GM21423 (cell line): ENCODE measurements around the gene PIAS3.

Source experiments
- ATAC-seq: cut with Tn5 transposase; IDR thresholded peaks from one replicate; pipeline ENCODE4 v1.9.1; 2021; ENCODE audit warnings: mild to moderate bottlenecking, moderate library complexity; ENCODE audit not compliant: unreplicated experiment

Gene PIAS3

GRCh38 chr1:145858901-145859490, at the start of gene PIAS3:
Gene PIAS3 (minus strand): TSS chr1:145859081. CDS start chr1:145858990, 91 bp downstream.
- peak; percentile 86 for ATAC-seq

DNA sequence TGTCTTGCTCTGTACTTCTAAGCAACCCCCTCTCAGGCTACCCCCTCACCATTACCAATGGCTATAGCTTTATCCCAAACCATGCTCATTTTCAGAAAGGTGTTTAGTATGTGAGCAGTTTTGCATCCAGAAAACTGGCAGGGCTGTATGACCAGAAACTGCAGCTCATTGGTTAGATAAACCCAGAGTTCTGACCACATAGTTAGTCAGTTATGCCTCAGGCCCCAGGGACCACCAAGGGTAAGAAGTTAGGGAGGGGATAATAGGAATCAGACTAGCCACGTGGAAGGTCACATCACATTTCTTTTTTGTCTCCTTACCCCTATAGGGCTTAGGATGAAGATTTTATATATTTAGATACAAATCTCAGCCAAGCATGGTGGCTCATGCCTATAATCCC, 49.8 kb upstream of the PIAS3 start:
- ATAC-seq = no peak

- ATAC-seq = no peak
Measured at GRCh38 chr1:145906954-145907753, 48.3 kb upstream of the PIAS3 start.

DNA sequence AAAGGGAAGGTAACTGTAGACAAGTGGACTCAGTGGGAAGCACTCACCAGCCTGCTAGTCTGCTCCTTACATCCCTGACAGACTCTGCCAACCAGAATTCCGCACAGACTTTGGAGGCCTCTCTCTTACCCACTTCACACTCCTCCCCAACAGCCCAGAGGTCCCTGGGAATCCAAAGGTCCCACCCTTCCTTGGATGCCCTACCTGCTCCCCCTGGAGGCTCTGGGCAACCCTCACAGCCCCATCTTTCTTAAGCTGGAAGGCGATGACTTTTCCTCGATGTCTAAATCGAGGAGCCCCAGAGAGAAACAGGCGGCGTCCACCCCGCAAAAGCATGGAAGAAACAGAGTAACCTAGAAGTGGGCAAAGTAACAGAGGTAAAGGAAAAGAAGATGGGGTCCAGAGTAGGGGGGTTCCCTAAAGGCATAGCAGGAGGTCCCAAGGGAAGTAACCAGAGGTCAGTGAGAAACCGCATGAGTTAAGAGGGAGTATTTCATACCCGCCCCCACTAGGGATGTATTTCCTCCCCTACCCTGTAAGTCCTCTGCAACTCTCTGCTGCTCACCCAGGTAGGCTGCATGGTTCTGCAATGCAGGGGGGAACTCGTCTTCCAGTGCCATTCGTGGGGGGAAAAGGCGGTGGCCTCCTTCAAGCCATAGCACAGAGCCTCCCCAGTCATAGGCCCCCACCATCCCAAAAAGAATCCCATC, 42.6 kb upstream of the PIAS3 start:
- no peak for ATAC-seq

GRCh38 chr1:145898756-145899155, 39.9 kb upstream of the PIAS3 start:
- ATAC-seq = no peak

GRCh38 chr1:145897969-145898368, 39.1 kb upstream of the PIAS3 start:
- no peak for ATAC-seq

GRCh38 chr1:145895471-145895870, 36.6 kb upstream of the PIAS3 start:
- ATAC-seq = no peak

- ATAC-seq = no peak
Measured at GRCh38 chr1:145893306-145894055, 34.6 kb upstream of the PIAS3 start.

- ATAC-seq = no peak
Measured at GRCh38 chr1:145892486-145893087, 33.7 kb upstream of the PIAS3 start.

GRCh38 chr1:145891587-145892485, 33.0 kb upstream of the PIAS3 start:
- ATAC-seq = no peak

GRCh38 chr1:145891143-145891542, 32.3 kb upstream of the PIAS3 start:
- no peak for ATAC-seq

GRCh38 chr1:145889722-145890121, 30.8 kb upstream of the PIAS3 start:
- no peak for ATAC-seq

DNA sequence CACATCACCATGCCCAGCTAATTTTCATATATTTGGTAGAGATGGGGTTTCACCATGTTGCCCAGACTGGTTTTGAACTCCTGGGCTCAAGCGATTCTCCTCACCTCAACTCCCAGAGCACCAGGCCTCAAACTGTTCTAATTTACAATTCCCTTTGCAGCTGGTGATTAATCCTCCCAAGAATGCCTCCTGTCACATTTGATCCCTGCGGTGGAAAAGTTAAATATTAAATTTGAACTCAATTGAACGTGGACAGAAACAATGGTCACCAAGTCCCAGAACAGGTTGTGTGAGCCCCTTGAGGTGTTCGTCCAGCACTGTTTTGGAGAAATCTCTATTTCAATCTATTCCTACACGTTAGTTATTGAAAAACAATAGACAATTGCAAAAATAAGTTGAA, 28.8 kb upstream of the PIAS3 start:
- no peak for ATAC-seq

- ATAC-seq = no peak
Measured at GRCh38 chr1:145886816-145887215, 27.9 kb upstream of the PIAS3 start.

DNA sequence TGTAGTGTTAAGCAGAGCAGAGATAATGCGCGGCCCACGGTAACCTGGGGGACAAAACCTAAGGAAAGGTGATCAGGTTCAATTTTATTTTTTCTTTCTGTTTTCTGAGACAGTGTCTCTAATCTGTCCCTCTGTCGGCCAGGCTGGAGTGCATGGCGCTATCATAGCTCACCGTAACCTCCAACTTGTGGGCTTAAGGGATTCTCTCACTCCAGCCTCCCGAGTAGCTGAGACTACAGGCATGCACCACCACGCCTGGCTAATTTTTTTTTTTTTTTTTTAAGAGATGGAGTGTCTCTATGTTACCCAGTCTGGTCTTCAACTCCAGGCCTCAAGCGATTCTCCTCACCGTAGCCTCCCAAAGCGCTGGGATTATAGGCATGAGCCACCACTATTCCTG, 27.5 kb upstream of the PIAS3 start:
- ATAC-seq = no peak

- peak; percentile 98 for ATAC-seq
Measured at GRCh38 chr1:145885738-145886287, 26.9 kb upstream of the PIAS3 start, which contains the start of gene ANKRD35. Gene ANKRD35 (minus strand): TSS chr1:145885866. CDS start chr1:145885758, 108 bp downstream.

DNA sequence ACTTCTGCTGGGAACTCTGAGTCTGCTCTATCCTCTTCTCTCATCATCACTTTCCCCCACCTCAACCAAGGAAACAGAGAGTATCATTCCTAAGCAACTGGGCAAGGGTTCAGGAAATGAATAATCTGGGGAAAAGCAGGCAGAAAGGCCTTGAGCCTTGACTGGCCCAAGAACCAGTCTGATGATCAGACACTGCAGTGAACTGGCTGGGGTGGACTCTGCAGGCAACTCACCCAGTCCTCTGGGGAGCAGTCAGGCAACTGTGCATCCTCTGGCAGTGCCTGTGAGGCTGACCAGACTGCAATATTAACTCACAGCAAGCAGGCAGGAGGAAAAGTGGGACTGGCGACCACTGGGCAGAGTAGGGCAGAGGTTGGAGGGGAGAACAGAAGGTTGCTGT, 25.8 kb upstream of the PIAS3 start:
- no peak for ATAC-seq

- no peak for ATAC-seq
Measured at GRCh38 chr1:145879775-145880174, 20.9 kb upstream of the PIAS3 start.

DNA sequence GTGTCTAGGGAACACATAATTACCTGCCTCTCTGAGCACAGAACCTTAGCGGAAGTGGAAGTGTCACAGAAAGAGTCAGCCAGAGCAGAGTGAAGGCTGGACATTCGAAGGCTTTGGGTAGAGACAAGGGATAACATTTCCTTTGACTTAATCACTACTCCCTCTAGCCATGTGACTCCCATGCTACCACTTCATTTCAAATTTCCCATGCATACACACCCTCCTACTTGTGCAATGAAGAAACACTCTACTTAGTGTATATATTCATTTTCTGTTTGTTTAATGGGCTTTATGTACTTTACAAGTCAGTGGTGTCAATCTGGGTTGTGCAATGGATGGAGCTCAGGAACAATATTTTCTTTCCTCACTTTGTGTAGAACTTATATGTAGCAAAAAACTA, 19.8 kb upstream of the PIAS3 start:
- no peak for ATAC-seq
